ENCODE measurements around the gene VAMP5. TPM values are rescaled to one million over a fixed set of nuclear protein-coding genes. Genes with fewer than 3 reads are reported as not detected.

VAMP5 gene
- total and polyA plus RNA-seq, 9 of the 15 experiments (the other 6 are each of a cell fraction or from before 2014, with no cell fraction given), result 0.54 to 1.9 (median 1.5) TPM; not detected in 2

DNA sequence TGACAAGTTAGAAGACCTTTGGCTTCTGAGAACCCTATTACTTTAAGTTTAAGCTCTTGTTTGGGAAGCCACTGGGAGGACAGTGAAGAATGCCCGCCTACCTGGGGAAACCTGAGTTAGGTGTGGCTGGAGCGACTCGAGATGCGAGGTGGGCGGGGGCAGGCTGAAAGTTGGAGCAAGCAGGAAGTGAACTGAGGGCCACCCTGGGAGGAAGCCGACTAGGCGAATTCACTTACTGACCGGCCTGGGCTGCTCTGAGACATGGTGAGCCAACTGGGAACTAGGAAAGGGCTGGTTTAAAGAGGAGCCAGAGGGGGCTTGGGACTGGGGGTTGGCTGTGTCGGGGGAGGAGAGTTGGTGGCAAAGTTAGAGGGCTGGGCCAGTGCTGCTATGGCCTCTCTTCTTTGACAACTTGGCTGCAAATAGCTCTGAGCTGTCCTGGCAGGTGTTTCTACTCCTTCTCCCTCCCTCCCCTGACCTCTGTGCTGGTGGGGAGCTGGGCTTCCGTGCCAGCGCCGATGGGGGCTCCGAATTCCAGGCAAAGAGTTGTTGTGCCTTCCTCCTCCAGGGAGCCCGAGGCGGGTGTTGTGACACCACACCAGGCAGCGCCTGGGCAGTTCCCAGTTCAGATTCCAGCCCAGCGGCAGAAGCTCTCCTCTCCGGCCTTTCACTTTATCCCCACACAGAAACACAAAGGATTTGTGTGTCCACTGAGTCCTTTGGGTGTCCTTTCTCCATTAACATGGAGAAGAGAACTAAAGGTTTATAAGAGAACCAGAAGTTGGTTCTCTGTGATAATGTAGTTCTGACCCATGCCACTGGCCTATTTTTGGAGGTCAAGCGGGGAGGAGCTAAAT is 6.6 kb upstream of the VAMP5 start, which contains the start of gene VAMP8 (continued):
- TF ChIP-seq DEAF1 (CRISPR knock-in tag; IDR thresholded peaks at IDR 0.05) (no peak), ASH1L (IDR thresholded peaks at IDR 0.05; ENCODE audit: borderline replicate concordance, low read depth, partially characterized antibody) (no peak), HDAC6 (IDR thresholded peaks at IDR 0.05; ENCODE audit: low read depth, low read length) (no peak), CHAMP1 (IDR thresholded peaks at IDR 0.05) (no peak), RBM34 (IDR thresholded peaks at IDR 0.05; ENCODE audit: borderline replicate concordance, insufficient read depth, low read length) (no peak), ESRRA (IDR thresholded peaks at IDR 0.05; ENCODE audit: borderline replicate concordance, low read depth) (no peak), ZNF445 (CRISPR knock-in tag; IDR thresholded peaks at IDR 0.05; ENCODE audit: low read depth) (no peak), ZNF436 (CRISPR knock-in tag; IDR thresholded peaks at IDR 0.05) (no peak), ZEB2 (IDR thresholded peaks at IDR 0.05) (peak; percentile 86), ZNF12 (CRISPR knock-in tag; IDR thresholded peaks at IDR 0.05) (no peak), LARP7 (IDR thresholded peaks at IDR 0.05) (no peak), RHOXF2B (CRISPR knock-in tag; conservative IDR thresholded peaks at IDR 0.05) (no peak), UBTF (IDR thresholded peaks at IDR 0.05; ENCODE audit: borderline replicate concordance in 1 of 2, low read depth in 2 of 2, low read length in 2 of 2) (0 out of 4 replicates have a peak, but pooled peaks of 1 of the 2 experiments have one; percentile 48), HEY1 (CRISPR knock-in tag; IDR thresholded peaks at IDR 0.05; ENCODE audit: borderline replicate concordance) (no peak), C11orf30 (IDR thresholded peaks at IDR 0.05; ENCODE audit: low read depth) (no peak), ZNF197 (CRISPR knock-in tag; IDR thresholded peaks at IDR 0.05; ENCODE audit: low read depth) (no peak), MECOM (CRISPR knock-in tag; IDR thresholded peaks at IDR 0.05) (no peak), NBN (IDR thresholded peaks at IDR 0.05; ENCODE audit: low read depth) (no peak), HDAC8 (tag; IDR thresholded peaks at IDR 0.05) (no peak), GTF2A2 (tag; IDR thresholded peaks at IDR 0.05) (no peak), ZNF408 (CRISPR knock-in tag; IDR thresholded peaks at IDR 0.05; ENCODE audit: low read depth) (no peak), KAT8 (IDR thresholded peaks at IDR 0.05; ENCODE audit: low read depth) (no peak), PRMT5 (CRISPR knock-in tag; IDR thresholded peaks at IDR 0.05) (no peak), XRCC3 (IDR thresholded peaks at IDR 0.05) (no peak), RNF2 (IDR thresholded peaks at IDR 0.05) (no peak)

All from K562 (cell line).